Measurements from ENCODE around the gene OSCP1.

Gene OSCP1

DNA sequence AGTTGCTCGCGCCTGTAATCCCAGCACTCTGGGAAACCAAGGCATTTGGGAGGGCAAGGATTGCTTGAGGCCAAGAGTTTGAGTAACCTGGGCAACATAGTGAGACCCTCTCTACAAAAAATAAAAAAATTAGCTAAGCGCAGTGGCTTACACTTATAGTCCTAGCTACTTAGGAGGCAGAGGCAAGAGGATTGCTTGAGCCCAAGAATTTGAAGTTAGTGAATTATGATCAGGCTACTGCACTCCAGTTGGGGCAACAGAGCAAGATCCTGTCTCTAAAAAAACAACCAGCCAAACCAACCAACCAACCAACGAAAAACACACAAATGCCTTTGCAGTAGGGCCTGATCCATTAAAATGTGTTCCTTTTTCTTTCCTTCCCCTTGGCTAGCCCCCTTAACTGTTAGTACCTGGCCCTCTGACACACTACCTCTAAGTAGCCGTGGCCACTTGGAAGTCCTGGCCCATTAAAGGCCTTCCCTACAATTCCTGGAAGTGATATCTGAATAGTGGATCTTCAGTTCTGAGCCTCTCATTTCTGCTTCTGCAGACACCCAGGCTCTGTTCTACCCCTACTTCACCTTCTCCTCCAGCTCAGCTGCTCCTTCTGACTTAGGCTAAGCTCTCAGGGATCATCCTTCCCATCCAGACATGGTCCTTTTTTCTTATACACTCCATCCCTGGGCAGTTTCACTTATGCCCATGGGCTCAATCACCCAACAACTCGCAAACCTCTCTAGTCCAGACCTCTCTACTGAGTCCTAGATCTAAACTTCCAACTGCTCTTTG lies 3.5 kb upstream of the OSCP1 start:
- no peak overlapping the region for H3K27ac ChIP-seq
- TF ChIP-seq, protein P1, sequence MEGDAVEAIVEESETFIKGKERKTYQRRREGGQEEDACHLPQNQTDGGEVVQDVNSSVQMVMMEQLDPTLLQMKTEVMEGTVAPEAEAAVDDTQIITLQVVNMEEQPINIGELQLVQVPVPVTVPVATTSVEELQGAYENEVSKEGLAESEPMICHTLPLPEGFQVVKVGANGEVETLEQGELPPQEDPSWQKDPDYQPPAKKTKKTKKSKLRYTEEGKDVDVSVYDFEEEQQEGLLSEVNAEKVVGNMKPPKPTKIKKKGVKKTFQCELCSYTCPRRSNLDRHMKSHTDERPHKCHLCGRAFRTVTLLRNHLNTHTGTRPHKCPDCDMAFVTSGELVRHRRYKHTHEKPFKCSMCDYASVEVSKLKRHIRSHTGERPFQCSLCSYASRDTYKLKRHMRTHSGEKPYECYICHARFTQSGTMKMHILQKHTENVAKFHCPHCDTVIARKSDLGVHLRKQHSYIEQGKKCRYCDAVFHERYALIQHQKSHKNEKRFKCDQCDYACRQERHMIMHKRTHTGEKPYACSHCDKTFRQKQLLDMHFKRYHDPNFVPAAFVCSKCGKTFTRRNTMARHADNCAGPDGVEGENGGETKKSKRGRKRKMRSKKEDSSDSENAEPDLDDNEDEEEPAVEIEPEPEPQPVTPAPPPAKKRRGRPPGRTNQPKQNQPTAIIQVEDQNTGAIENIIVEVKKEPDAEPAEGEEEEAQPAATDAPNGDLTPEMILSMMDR (conservative IDR thresholded peaks at IDR 0.05): no peak
- TF ChIP-seq ZFX (IDR thresholded peaks at IDR 0.05): no peak

DNA sequence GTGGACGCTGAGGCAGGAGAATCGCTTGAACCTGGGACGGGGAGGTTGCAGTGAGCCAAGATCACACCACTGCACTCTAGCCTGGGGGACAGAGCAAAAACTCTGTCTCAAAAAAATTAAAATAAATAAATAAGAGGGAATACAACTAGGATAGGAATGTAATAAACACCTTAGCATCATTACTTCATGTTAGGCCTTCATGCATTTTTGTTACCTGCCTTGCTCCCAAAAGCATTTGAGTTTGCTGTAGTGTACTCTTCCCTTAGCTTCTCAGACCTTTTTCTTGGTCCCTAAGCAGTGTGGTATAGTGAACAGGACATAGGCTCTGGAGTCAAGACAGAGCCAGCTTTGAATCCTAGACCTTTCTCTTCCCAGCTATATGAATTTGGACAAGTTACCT lies 2.8 kb upstream of the OSCP1 start:
- no peak overlapping the region for H3K27ac ChIP-seq
- TF ChIP-seq, protein P1 (conservative IDR thresholded peaks at IDR 0.05): no peak
- TF ChIP-seq ZFX (IDR thresholded peaks at IDR 0.05): no peak

DNA sequence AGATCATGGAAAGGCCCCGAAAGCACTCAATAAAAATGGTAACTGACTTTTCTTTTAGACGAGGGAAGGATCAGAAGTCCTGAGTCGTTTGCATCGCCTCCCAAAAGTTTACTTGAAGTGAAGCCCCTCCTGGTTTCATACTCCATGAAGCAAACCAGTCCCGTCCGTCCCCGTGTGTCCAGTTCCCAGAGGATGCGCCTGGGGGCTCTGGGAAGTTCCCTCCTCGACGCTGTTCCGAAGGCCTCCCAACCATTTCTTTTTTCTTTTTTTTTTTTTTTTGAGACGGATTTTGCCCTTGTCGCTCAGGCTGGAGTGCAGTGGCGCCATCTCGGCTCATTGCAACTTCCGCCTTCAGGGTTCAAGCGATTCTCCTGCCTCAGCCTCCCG lies 661 bp upstream of the OSCP1 start:
- peak overlapping the region; percentile 76 for H3K27ac ChIP-seq
- no peak for TF ChIP-seq ZFX (IDR thresholded peaks at IDR 0.05)
- TF ChIP-seq, protein P1 (conservative IDR thresholded peaks at IDR 0.05): no peak

DNA sequence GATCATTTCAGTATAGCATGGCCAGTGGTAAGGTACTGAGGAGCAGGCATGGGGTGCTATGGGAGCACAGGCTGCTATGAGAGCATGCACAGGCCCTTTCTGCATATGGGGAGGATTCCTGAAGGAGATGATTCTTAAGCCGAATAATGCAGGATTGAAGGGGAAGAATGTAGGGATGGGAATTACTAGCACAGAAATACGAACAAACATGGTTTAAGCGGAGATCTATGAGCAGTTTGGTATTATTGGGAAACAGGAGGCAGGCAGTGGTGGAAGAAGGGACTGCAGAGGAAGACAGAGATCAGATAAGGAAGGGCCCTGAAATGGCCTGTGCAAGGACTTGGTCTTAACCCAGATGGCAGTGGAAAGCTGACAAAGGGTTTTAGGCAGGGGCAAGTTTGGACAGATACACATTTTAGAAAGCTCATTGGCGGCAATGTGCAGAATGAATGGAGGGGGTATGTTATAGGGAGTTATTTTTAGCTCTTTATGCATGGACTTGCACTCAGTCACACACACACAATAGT lies 1.7 kb downstream of the OSCP1 start:
- TF ChIP-seq, protein P1 (conservative IDR thresholded peaks at IDR 0.05): no peak
- TF ChIP-seq ZFX (IDR thresholded peaks at IDR 0.05): no peak
- no peak overlapping the region for H3K27ac ChIP-seq

DNA sequence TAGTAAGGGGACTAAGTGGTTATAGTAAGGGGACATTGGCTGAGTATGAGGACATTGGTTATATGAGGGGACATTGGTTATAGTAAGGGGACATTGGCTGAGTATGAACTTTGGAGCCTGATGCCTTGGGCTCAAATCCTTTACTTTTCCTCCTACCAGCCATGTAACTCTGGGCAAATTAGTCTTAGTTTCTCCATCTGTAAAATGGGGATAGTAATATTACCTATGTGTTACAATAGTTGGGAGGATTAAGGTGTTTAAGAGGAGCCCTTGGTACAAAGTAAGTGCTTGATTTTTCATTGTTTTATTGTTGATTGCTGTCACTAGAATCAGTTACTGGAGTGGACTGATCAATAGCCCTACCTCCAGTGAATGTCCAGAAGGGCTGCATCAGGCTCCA lies 2.8 kb downstream of the OSCP1 start:
- TF ChIP-seq, protein P1 (conservative IDR thresholded peaks at IDR 0.05): no peak
- no peak for TF ChIP-seq ZFX (IDR thresholded peaks at IDR 0.05)
- no peak overlapping the region for H3K27ac ChIP-seq

DNA sequence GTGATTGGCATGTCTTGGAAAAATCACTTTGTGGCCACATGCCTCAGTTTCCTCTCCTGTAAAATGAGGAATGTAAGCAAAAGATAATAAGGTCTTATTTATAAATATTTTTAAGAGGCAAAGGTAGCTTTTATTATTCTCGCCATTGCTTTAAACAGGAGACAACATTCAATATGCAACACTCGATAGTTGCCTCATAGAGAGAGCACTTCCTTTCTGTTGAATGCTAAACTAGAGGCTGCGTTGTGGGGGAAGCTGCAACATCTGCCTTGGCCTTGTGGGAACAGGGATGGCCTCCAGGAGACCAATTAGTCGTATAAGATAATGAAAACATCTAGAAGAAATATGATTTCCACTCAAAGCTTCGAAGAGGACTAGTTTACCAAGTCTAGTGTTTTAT lies 3.5 kb downstream of the OSCP1 start:
- TF ChIP-seq, protein P1 (conservative IDR thresholded peaks at IDR 0.05): no peak
- TF ChIP-seq ZFX (IDR thresholded peaks at IDR 0.05): no peak
- no peak overlapping the region for H3K27ac ChIP-seq

DNA sequence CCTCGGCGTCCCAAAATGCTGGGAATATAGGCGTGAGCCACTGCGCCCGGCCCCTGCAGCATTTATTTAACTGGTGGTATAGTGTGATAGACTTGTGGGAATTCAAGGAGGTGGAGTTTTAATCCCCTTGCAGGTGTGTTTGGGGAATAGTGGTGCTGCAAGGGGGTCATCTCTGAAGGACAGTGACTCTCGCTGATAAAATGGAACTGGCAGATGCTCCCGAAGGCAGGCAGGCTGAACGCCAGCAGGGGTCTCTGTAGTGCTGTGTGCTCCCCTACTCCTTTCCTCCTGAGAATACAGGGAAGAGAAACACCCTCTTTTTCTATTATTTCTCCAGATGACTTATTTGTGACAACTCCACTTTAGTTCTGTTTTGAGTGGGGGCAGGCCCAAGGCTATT lies 4.0 kb downstream of the OSCP1 start:
- TF ChIP-seq, protein P1 (conservative IDR thresholded peaks at IDR 0.05): no peak
- no peak for TF ChIP-seq ZFX (IDR thresholded peaks at IDR 0.05)
- H3K27ac ChIP-seq: no peak overlapping the region
